Left ventricle myocardium inferior (tissue), 1 donor: ENCODE results near the gene NR2C2. TPM values are rescaled to one million over a fixed set of nuclear protein-coding genes. Genes with fewer than 3 reads are reported as not detected.
A peak's percentile ranks its signal among the peaks of the same experiment; 100 is the strongest.

Experiments
- DNase-seq: peaks from one replicate; pipeline ENCODE4 v3.0.0-alpha.2; 2020
- H3K27ac ChIP-seq: fragments of 200-600 bp; replicated peaks from 2 replicates; pipeline ENCODE4 v1.8.0; 2021
- H3K27me3 ChIP-seq: fragments of 200-600 bp; 2 replicates; pipeline ENCODE4 v1.8.0; 2021; ENCODE audit warnings: low read depth
- H3K36me3 ChIP-seq: fragments of 200-600 bp; 2 replicates; pipeline ENCODE4 v1.8.0; 2021
- H3K4me1 ChIP-seq: fragments of 200-600 bp; 2 replicates; pipeline ENCODE4 v1.8.0; 2021
- H3K4me3 ChIP-seq: fragments of 200-600 bp; 2 replicates; pipeline ENCODE4 v1.8.0; 2021; ENCODE audit warnings: mild to moderate bottlenecking, moderate library complexity
- H3K9me3 ChIP-seq: fragments of 200-600 bp; replicated peaks from 2 replicates; pipeline ENCODE4 v1.8.0; 2021
- intact Hi-C: fragments of 100-400 bp; cut with micrococcal nuclease; formaldehyde crosslinking; loops from one replicate; pipeline ENCODE4 v1.11.0; 2022
- total RNA-seq: library from RNA; stranded (reverse); fragmentation: NEBNext Ultra II Directional; extraction: Animal tissue kit (Norgen Biotek cat#: 25700); gene quantifications from one replicate; pipeline ENCODE4 v1.2.1, GENCODE V29; 2021
- TF ChIP-seq, protein P1 (sequence below): fragments of 200-600 bp; IDR thresholded peaks from 2 replicates; pipeline ENCODE4 v1.8.0; 2021; ENCODE audit warnings: antibody characterized with exemption, mild to moderate bottlenecking, borderline replicate concordance
- donor health status: DM: no; HTN: yes; CAD: no; lungs with severe emphysema.

Gene NR2C2
- total RNA-seq, 1 donor from 2014 or later = 27.4 TPM

DNA sequence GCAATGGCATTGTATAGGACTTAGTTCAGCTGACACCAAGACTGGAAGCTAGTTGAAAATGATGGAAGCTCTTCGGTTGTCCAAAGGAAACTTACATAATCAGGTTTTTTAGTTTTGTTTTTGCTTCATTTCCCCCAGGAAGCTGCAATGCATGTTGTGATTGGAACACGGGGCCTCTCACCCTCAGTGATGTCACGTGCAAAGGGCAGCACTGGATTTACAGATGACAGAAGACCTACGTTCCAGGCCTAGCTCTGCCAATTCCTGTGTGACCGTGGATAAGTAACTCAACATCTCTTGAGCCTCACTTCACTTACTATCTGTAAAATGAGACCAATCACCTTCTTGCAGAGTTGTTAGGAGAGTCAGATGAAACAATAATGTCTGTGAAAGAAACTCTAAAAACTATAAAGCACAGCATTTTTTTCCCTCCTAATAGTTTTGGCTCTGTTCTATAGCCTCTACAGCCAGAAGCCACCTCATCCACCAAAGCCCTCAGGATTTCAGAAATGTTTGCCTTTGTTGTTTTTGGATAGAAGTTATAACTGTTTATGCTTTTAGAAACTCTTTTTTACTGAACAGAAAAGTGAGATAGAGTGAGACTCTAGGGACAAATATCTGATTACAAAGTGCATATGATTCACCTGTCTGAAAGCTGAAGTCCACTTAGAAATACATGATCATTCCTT lies 146.9 kb downstream of the NR2C2 start:
- Histone ChIP-seq H3K36me3 (peaks cover 61% of the 10 kb centered on the region), H3K4me1 (peaks cover 31% of the 10 kb centered on the region), H3K27me3 (no peaks in the 10 kb centered on the region), H3K27ac (no peak overlapping the region), H3K4me3 (no peak overlapping the region), H3K9me3 (no peaks in the 10 kb centered on the region)
- TF ChIP-seq, protein P1, sequence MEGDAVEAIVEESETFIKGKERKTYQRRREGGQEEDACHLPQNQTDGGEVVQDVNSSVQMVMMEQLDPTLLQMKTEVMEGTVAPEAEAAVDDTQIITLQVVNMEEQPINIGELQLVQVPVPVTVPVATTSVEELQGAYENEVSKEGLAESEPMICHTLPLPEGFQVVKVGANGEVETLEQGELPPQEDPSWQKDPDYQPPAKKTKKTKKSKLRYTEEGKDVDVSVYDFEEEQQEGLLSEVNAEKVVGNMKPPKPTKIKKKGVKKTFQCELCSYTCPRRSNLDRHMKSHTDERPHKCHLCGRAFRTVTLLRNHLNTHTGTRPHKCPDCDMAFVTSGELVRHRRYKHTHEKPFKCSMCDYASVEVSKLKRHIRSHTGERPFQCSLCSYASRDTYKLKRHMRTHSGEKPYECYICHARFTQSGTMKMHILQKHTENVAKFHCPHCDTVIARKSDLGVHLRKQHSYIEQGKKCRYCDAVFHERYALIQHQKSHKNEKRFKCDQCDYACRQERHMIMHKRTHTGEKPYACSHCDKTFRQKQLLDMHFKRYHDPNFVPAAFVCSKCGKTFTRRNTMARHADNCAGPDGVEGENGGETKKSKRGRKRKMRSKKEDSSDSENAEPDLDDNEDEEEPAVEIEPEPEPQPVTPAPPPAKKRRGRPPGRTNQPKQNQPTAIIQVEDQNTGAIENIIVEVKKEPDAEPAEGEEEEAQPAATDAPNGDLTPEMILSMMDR = no peak
- intact Hi-C loops = no loop called here
- no peak for DNase-seq

- intact Hi-C loops = no loop called here
- Histone ChIP-seq H3K9me3 (no peaks in the 10 kb centered on the region), H3K4me3 (no peak overlapping the region), H3K4me1 (peaks cover 37% of the 10 kb centered on the region), H3K27me3 (no peaks in the 10 kb centered on the region), H3K27ac (no peak overlapping the region), H3K36me3 (peaks cover 45% of the 10 kb centered on the region)
- TF ChIP-seq, protein P1 = no peak
- no peak for DNase-seq
Measured at GRCh38 chr3:15096046-15096445, 148.7 kb downstream of the NR2C2 start.

GRCh38 chr3:15097891-15098290 lies 150.5 kb downstream of the NR2C2 start:
- H3K27ac ChIP-seq = no peak overlapping the region
- intact Hi-C loops = no loop called here
- no peaks in the 10 kb centered on the region for H3K9me3 ChIP-seq
- peaks cover 46% of the 10 kb centered on the region for H3K4me1 ChIP-seq
- H3K27me3 ChIP-seq = no peaks in the 10 kb centered on the region
- TF ChIP-seq, protein P1 = no peak
- DNase-seq = no peak
- H3K36me3 ChIP-seq = peaks cover 33% of the 10 kb centered on the region
- peak overlapping the region; percentile 83 for H3K4me3 ChIP-seq

Other genes starting within 250 kb of the NR2C2 start
- gene FGD5, start 128.6 kb upstream of the NR2C2 start, total RNA-seq = 13.9 TPM
- gene MRPS25, start 117.7 kb downstream of the NR2C2 start, total RNA-seq = 98.6 TPM
- gene RBSN, start 151.6 kb downstream of the NR2C2 start, total RNA-seq = 17.3 TPM